Stimulated activated naive CD8-positive, alpha-beta T cell treated with anti-CD3 and anti-CD28 coated beads, Interleukin-15, amount 100 ng/mL, for 72 hours (primary cell): ENCODE data around the gene CRIM1.
A peak's percentile ranks its signal among the peaks of the same experiment; 100 is the strongest.
"Not testable (repeated sequence)": the region's sequence is repeated elsewhere in the genome, so short reads cannot be mapped to it uniquely, and the experiment has no call there.

Experiments used
- ATAC-seq: fragments of 150-1000 bp; cut with Tn5 transposase; 2 replicates; pipeline ENCODE4 v1.10.0; 2021; ENCODE audit warnings: mild to moderate bottlenecking, moderate library complexity
- DNase-seq, 2 donors: peaks; one replicate each; pipeline ENCODE4 v3.0.0; 2021 to 2022
- H3K27ac Mint-ChIP-seq, 2 donors: one replicate each; pipeline ENCODE4 v1.8.0; 2022; ENCODE audit warnings: mild to moderate bottlenecking in 2 of 2, mixed read lengths in 2 of 2, moderate library complexity in 2 of 2
- H3K27me3 Mint-ChIP-seq: one replicate; pipeline ENCODE4 v1.8.0; 2022; ENCODE audit warnings: mixed read lengths
- H3K4me1 Mint-ChIP-seq: one replicate; pipeline ENCODE4 v1.8.0; 2022; ENCODE audit warnings: mild to moderate bottlenecking, mixed read lengths
- H3K4me3 Mint-ChIP-seq, 2 donors: one replicate each; pipeline ENCODE4 v1.8.0; 2022; ENCODE audit warnings: mild to moderate bottlenecking in 2 of 2, mixed read lengths in 2 of 2, moderate library complexity in 1 of 2
- H3K9me3 Mint-ChIP-seq, 2 donors: one replicate each; pipeline ENCODE4 v1.8.0; 2022; ENCODE audit warnings: mixed read lengths in 2 of 2

CRIM1 gene

GRCh38 chr2:36355151-36355889, at the start of gene CRIM1:
CRIM1 (plus strand) TSS chr2:36355778; CDS start chr2:36356293, 515 bp downstream.
- Mint-ChIP-seq H3K27ac (peak within 1 kb of the TSS in 1 of 2 donors; percentile 62), H3K4me1 (peaks cover 45% of the 10 kb centered on the region), H3K4me3 (peak within 1 kb of the TSS; percentile 93 to 94), H3K27me3 (peaks cover 54% of the 10 kb centered on the region), H3K9me3 (no peaks in the 10 kb centered on the region)
- peak; percentile 59 to 63 for DNase-seq
- peak; percentile 67 for ATAC-seq

- H3K27me3 Mint-ChIP-seq: no peaks in the 10 kb centered on the region
- peaks cover 16% of the 10 kb centered on the region for H3K4me1 Mint-ChIP-seq
- no peak for DNase-seq
- no peak for ATAC-seq
- H3K4me3 Mint-ChIP-seq: no peak overlapping the region
- H3K9me3 Mint-ChIP-seq: peaks cover 9 to 13% of the 10 kb centered on the region in 2 donors
- no peak overlapping the region for H3K27ac Mint-ChIP-seq
Observed at GRCh38 chr2:36307441-36307840, 48.1 kb upstream of the CRIM1 start.

- H3K9me3 Mint-ChIP-seq: peaks cover 13 to 14% of the 10 kb centered on the region in 2 donors
- H3K27me3 Mint-ChIP-seq, H3K4me3 Mint-ChIP-seq, DNase-seq: not testable (repeated sequence)
- peak overlapping the region in 1 of 2 donors; percentile 17 for H3K27ac Mint-ChIP-seq
- H3K4me1 Mint-ChIP-seq: peaks cover 16% of the 10 kb centered on the region
- ATAC-seq: peak; percentile 28
Observed at GRCh38 chr2:36310444-36310843, 45.1 kb upstream of the CRIM1 start.

- Mint-ChIP-seq H3K4me1 (no peaks in the 10 kb centered on the region), H3K9me3 (peaks cover 9 to 11% of the 10 kb centered on the region in 2 donors), H3K27ac (no peak overlapping the region), H3K4me3 (no peak overlapping the region), H3K27me3 (peaks cover 13% of the 10 kb centered on the region)
- ATAC-seq: no peak
- DNase-seq: no peak
Observed at GRCh38 chr2:36318547-36318946, 37.0 kb upstream of the CRIM1 start.

GRCh38 chr2:36322108-36322507, 33.5 kb upstream of the CRIM1 start:
- Mint-ChIP-seq H3K9me3 (peaks cover 0 to 14% of the 10 kb centered on the region in 2 donors), H3K27ac (no peak overlapping the region), H3K4me1 (no peaks in the 10 kb centered on the region), H3K27me3 (peaks cover 13% of the 10 kb centered on the region), H3K4me3 (no peak overlapping the region)
- ATAC-seq (no peak), DNase-seq (no peak)

GRCh38 chr2:36326286-36326685, 29.3 kb upstream of the CRIM1 start:
- Mint-ChIP-seq H3K27me3 (peaks cover 13% of the 10 kb centered on the region), H3K27ac (no peak overlapping the region), H3K4me1 (no peaks in the 10 kb centered on the region), H3K4me3 (no peak overlapping the region), H3K9me3 (peaks cover 0 to 13% of the 10 kb centered on the region in 2 donors)
- DNase-seq (no peak), ATAC-seq (no peak)

- DNase-seq: no peak
- H3K4me3 Mint-ChIP-seq: no peak overlapping the region
- no peaks in the 10 kb centered on the region for H3K9me3 Mint-ChIP-seq
Observed at GRCh38 chr2:36329251-36329650, 26.3 kb upstream of the CRIM1 start.

GRCh38 chr2:36329746-36330472, 25.7 kb upstream of the CRIM1 start:
- Mint-ChIP-seq H3K27me3 (no peaks in the 10 kb centered on the region), H3K4me1 (peaks cover 6% of the 10 kb centered on the region), H3K27ac (peak overlapping the region in 1 of 2 donors; percentile 30), H3K9me3 (no peaks in the 10 kb centered on the region), H3K4me3 (no peak overlapping the region)
- no peak for ATAC-seq
- no peak for DNase-seq

More at GRCh38 chr2:36329251-36329650, 26.3 kb upstream of the CRIM1 start:
- H3K27me3 Mint-ChIP-seq: no peaks in the 10 kb centered on the region
- no peak for ATAC-seq
- H3K27ac Mint-ChIP-seq: peak overlapping the region in 1 of 2 donors; percentile 19
- peaks cover 6% of the 10 kb centered on the region for H3K4me1 Mint-ChIP-seq

- H3K4me1 Mint-ChIP-seq: peaks cover 6% of the 10 kb centered on the region
- H3K9me3 Mint-ChIP-seq: no peaks in the 10 kb centered on the region
- peaks cover 6% of the 10 kb centered on the region for H3K27me3 Mint-ChIP-seq
- no peak overlapping the region for H3K4me3 Mint-ChIP-seq
- ATAC-seq (no peak), DNase-seq (no peak)
- peak overlapping the region in 1 of 2 donors; percentile 30 for H3K27ac Mint-ChIP-seq
Observed at GRCh38 chr2:36330473-36331395, 24.8 kb upstream of the CRIM1 start.

- Mint-ChIP-seq H3K9me3 (no peaks in the 10 kb centered on the region), H3K27ac (no peak overlapping the region), H3K27me3 (peaks cover 11% of the 10 kb centered on the region), H3K4me3 (no peak overlapping the region), H3K4me1 (peaks cover 15% of the 10 kb centered on the region)
- DNase-seq (no peak), ATAC-seq (peak; percentile 65)
Observed at GRCh38 chr2:36333350-36334012, 22.1 kb upstream of the CRIM1 start.

- DNase-seq (no peak), ATAC-seq (no peak)
- Mint-ChIP-seq H3K27me3 (peaks cover 11% of the 10 kb centered on the region), H3K4me3 (no peak overlapping the region), H3K9me3 (no peaks in the 10 kb centered on the region), H3K27ac (peak overlapping the region in 1 of 2 donors; percentile 45), H3K4me1 (peaks cover 15% of the 10 kb centered on the region)
Observed at GRCh38 chr2:36335597-36335996, 20.0 kb upstream of the CRIM1 start.

- ATAC-seq (no peak), DNase-seq (no peak)
- peaks cover 11% of the 10 kb centered on the region for H3K27me3 Mint-ChIP-seq
- H3K4me1 Mint-ChIP-seq: peaks cover 15% of the 10 kb centered on the region
- no peak overlapping the region for H3K27ac Mint-ChIP-seq
- H3K9me3 Mint-ChIP-seq: no peaks in the 10 kb centered on the region
- H3K4me3 Mint-ChIP-seq: no peak overlapping the region
Observed at GRCh38 chr2:36336321-36336720, 19.3 kb upstream of the CRIM1 start.

- Mint-ChIP-seq H3K27me3 (peaks cover 11% of the 10 kb centered on the region), H3K4me3 (no peak overlapping the region), H3K9me3 (no peaks in the 10 kb centered on the region), H3K4me1 (peaks cover 15% of the 10 kb centered on the region), H3K27ac (no peak overlapping the region)
- peak; percentile 74 for ATAC-seq
- DNase-seq: no peak
Observed at GRCh38 chr2:36337354-36337753, 18.2 kb upstream of the CRIM1 start.

- H3K4me3 Mint-ChIP-seq: no peak overlapping the region
- ATAC-seq (no peak), DNase-seq (no peak)
- no peak overlapping the region for H3K27ac Mint-ChIP-seq
- H3K27me3 Mint-ChIP-seq: peaks cover 11% of the 10 kb centered on the region
- no peaks in the 10 kb centered on the region for H3K9me3 Mint-ChIP-seq
- peaks cover 15% of the 10 kb centered on the region for H3K4me1 Mint-ChIP-seq
Observed at GRCh38 chr2:36338124-36338826, 17.3 kb upstream of the CRIM1 start.
